HFF-Myc (cell line): ENCODE measurements around the gene NR1I3.

ENCODE experiments used
- DNase-seq: peaks from one replicate; pipeline ENCODE4 v3.0.0-alpha.2; 2011; ENCODE audit warnings: low read depth; ENCODE audit errors: extremely low read depth
- H3K4me3 ChIP-seq: replicated peaks from 2 replicates; pipeline ENCODE4 v1.5.1; 2011; ENCODE audit warnings: low read depth, mild to moderate bottlenecking, control low read depth, low read length
- TF ChIP-seq, protein P1 (sequence below): IDR thresholded peaks from 2 replicates; pipeline ENCODE4 v1.5.1; 2012; ENCODE audit warnings: mild to moderate bottlenecking, low read depth, low read length, control low read depth; ENCODE audit errors: missing control alignments

NR1I3 gene

DNA sequence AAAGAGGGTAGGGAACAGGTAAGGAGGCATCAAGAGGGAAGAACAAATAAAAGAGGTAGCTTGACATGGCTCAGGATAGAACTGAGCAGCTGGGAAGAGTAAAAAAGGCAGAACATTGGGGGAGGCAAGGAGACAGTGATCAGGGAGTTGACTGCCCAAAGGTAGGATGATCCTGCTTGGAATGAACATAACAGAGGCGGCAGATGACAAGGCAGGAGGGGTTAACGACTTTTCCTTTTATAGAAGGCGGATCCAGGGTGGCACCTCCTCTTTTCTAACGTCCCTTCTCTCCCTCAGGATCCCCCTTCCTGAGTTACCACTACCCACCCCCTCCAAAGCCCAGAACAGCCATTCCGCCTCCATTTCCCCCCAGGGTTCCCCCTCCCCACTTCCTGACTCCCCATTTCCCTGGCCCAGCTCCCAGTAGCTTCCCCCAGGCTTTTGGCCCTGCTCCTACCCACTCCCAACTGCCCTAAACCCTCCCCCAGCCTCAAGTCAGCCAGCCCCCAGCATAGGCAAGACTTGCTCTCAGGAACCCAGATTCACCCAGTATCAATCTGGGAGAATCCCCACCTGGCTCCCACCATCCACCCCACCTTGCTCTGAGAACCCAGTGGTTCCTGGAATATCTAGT is 38.4 kb downstream of the NR1I3 start:
- DNase-seq, result no peak
- no peak overlapping the region for H3K4me3 ChIP-seq
- TF ChIP-seq, protein P1, sequence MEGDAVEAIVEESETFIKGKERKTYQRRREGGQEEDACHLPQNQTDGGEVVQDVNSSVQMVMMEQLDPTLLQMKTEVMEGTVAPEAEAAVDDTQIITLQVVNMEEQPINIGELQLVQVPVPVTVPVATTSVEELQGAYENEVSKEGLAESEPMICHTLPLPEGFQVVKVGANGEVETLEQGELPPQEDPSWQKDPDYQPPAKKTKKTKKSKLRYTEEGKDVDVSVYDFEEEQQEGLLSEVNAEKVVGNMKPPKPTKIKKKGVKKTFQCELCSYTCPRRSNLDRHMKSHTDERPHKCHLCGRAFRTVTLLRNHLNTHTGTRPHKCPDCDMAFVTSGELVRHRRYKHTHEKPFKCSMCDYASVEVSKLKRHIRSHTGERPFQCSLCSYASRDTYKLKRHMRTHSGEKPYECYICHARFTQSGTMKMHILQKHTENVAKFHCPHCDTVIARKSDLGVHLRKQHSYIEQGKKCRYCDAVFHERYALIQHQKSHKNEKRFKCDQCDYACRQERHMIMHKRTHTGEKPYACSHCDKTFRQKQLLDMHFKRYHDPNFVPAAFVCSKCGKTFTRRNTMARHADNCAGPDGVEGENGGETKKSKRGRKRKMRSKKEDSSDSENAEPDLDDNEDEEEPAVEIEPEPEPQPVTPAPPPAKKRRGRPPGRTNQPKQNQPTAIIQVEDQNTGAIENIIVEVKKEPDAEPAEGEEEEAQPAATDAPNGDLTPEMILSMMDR, result no peak

- peak within 1 kb of the TSS; percentile 47 for H3K4me3 ChIP-seq
- TF ChIP-seq, protein P1, result no peak
- peak; percentile 81 for DNase-seq
These were observed 39.0 kb downstream of the NR1I3 start, which contains the start of gene ADAMTS4 for GRCh38 chr1:161198897-161199431. TSS of gene ADAMTS4 (minus strand) at chr1:161199054. CDS start at chr1:161198627, 427 bp downstream.

DNA sequence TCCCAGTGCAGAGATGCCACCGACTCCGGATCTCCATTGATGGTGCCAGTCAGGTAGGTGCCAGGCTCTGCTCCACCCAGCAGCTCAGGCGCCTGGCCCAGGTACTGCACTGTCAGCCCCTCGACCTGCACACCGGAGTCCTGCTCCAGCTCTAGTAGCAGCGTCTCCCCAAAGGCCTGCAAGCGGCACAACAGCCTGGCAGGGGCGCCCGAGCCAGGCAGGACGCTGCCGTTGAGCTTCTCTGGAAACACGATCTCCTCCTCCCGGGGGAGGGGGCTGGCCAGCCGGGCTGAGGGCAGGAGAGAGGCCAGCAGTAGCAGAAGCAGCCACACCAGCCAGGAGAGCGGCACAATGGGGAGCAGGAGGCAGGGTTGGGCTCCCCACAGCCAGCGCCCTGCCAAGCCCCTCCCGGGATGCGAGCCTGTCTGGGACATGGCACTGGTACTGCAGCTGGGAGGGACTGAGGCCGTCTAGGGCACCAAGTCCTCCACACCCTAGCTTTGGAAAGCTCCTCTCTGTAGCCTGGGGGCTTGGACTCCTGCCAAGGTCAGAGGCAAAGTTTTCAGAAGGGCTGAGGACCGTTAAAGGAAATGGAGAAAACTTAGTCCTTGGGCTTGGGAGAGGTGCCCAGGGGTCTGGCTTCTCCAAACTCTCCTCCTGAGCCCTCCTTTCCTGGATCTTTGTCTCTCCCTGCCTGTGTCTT is 39.7 kb downstream of the NR1I3 start:
- H3K4me3 ChIP-seq, result peak overlapping the region; percentile 47
- TF ChIP-seq, protein P1, result no peak
- no peak for DNase-seq

DNA sequence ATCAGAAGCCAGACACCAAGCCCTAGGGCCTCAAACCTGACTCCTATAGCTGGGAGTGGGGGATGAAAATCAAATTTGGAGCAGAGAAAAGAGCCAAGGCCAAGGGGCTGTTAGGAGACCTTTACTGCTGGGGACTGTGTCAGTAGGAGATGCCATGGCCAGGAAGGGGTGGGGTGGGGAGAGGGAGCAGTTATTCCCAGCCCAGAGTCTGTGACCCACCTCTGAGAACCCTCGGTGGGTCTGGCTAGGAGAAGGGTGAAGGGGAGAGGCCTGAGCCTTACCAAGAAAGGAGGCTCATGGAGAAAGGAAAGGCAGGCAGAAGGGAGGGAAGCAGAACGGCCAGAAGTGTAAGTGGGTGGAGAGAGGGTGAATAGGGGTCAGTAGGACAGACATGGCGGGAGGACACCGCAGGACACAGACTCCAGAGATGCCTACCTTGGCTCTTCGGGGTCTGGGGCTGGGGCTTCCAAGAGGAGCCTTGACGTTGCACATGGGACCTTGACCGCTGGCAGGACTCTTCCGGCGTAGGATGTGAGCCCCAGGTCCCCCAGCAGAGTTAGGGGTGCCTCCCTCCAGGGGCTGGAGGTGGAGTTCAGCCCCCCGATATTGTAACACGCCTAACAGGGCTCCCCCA is 40.3 kb downstream of the NR1I3 start:
- DNase-seq, result no peak
- TF ChIP-seq, protein P1, result no peak
- H3K4me3 ChIP-seq, result peak overlapping the region; percentile 47

DNA sequence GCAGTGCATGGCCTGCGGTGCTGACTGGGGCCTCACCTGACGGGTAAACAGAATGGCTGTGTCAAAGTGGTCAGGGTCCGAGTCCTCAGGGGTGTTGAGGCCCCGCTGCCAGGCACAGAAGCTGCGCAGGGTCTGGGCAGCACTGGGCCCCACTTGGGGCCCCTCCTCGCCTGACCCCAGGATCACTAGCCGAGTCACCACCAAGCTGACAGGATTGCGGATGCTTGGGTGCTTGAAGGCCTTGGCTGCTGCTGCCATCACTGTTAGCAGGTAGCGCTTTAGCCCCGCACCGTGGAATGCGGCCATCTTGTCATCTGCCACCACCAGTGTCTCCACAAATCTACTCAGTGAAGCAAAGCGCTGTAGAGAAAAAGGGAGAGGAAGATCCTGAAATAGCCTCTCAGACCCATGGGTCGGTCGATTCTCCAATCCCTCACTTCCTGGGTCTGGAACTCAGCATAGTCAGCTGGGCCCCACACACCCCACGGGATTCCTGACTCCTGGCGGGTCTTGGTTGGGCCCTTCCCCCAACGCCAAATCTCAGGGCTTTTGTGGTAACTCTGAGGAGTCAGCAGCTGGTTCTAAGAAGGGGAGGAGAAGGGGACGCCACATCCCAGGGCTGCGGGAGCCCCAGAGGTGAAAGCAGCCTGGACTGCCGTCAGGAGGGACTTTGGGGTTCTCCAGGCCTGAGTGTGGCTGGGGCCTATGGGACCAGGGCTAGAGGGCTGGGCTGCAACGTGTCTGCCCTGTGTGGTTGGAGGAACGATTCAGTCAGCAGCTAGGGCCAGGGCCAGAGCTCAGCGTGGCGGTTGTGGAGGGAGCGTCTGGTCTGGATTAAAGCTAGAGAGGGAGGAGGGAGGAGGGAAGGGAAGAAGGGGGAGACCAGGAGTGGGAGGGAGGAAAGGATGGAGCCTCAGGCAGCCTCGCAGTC is 41.2 kb downstream of the NR1I3 start:
- TF ChIP-seq, protein P1, result no peak
- DNase-seq, result peak; percentile 78
- peak overlapping the region; percentile 47 for H3K4me3 ChIP-seq

DNA sequence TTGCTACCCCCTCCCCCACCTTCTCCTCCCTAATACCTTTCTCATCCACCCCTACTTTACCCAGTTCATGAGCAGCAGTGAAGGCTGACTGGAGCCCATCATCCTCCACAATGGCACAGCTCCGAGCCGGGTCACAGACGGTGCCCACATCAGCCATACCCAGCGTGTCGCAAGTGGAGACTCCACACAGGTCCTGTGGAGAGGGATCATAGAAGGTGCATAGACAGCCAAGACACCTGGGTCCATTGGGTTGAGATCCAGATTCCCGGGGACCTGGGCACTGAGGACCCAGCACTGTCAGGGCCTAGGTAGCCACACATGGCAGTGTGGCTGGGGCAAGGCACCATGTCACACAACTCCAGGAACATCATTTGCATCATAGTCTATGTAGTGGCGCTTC is 41.9 kb downstream of the NR1I3 start:
- peak overlapping the region; percentile 47 for H3K4me3 ChIP-seq
- TF ChIP-seq, protein P1, result no peak

More for the DNA sequence above, 41.9 kb downstream of the NR1I3 start:
- no peak for DNase-seq
